ENCODE data around the gene C16orf74. TPM values are rescaled to one million over a fixed set of nuclear protein-coding genes. Genes with fewer than 3 reads are reported as not detected.
A peak's percentile ranks its signal among the peaks of the same experiment; 100 is the strongest.

C16orf74 gene
- total RNA-seq, 2 donors from 2014 or later = 1.2 TPM; not detected in 1

DNA sequence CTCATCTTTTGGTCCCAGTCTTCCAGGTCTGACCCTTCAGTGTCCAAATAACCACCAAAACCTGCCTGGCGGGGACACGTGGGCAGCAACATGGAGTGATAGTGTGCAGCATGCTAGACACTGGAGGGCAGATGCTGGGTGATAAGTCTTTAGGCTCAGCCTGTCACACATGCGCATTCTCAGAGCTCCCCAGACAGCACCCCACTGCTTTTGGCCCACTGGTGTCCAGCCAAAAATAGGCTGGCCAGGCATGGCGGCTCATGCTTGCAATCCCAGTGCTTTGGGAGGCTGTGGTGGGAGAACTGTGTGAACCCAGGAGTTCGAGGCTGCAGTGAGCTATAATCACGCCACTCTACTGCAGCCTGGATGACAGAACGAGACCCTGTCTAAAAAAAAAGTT is 74.4 kb downstream of the C16orf74 start:
- Mint-ChIP-seq H3K4me1 (ENCODE audit: low read depth) (peaks cover 11% of the 10 kb centered on the region), H3K36me3 (ENCODE audit: insufficient read depth in 2 of 2) (peaks cover 8 to 33% of the 10 kb centered on the region in 2 donors), H3K27me3 (ENCODE audit: low read depth) (no peaks in the 10 kb centered on the region), H3K9me3 (no peaks in the 10 kb centered on the region), H3K27ac (no peak overlapping the region), H3K4me3 (no peak overlapping the region)
- no peak for DNase-seq
- ATAC-seq (replicated peaks in 1 of 2) = no peak

DNA sequence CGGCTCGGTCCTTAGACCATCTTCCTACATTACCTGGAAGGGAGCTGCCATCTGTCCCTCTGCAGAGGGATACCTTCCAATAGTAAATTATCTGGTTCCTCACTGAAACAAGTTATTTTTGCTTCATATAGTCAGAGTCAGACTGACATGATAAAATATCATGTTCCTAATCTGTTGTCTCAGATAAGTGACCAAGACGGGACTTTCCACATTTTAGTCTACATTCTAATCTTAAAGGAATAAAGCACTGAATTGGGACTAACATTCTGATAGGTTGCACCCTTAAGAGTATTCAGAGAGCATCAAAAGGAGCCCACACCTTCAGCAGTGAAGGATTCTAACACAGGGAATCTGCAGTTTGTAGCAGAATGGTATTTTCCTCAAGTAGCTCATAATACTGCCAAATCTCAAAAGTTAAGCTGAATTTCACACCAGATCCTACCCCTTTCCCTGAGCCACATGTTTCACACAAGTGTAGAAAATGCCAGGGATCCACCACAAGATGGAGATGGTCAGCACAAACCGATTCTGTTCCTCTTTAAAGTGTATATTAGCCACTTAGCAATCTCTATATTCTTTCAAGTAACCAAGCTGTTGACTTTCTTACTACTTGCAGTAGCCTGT is 75.5 kb downstream of the C16orf74 start:
- Mint-ChIP-seq H3K4me3 (no peak overlapping the region), H3K4me1 (ENCODE audit: low read depth) (peaks cover 7% of the 10 kb centered on the region), H3K27me3 (ENCODE audit: low read depth) (no peaks in the 10 kb centered on the region), H3K36me3 (ENCODE audit: insufficient read depth in 2 of 2) (peaks cover 6 to 33% of the 10 kb centered on the region in 2 donors), H3K9me3 (no peaks in the 10 kb centered on the region), H3K27ac (no peak overlapping the region)
- ATAC-seq (replicated peaks in 1 of 2) (no peak), DNase-seq (no peak)

GRCh38 chr16:85674828-85675227 is 76.1 kb downstream of the C16orf74 start:
- H3K36me3 Mint-ChIP-seq (ENCODE audit: insufficient read depth in 2 of 2) = peaks cover 6 to 36% of the 10 kb centered on the region in 2 donors
- ATAC-seq (replicated peaks in 1 of 2) = no peak
- no peak overlapping the region for H3K27ac Mint-ChIP-seq
- H3K4me1 Mint-ChIP-seq (ENCODE audit: low read depth) = peaks cover 5% of the 10 kb centered on the region
- no peak for DNase-seq
- H3K9me3 Mint-ChIP-seq = no peaks in the 10 kb centered on the region
- no peak overlapping the region for H3K4me3 Mint-ChIP-seq
- H3K27me3 Mint-ChIP-seq (ENCODE audit: low read depth) = no peaks in the 10 kb centered on the region

DNA sequence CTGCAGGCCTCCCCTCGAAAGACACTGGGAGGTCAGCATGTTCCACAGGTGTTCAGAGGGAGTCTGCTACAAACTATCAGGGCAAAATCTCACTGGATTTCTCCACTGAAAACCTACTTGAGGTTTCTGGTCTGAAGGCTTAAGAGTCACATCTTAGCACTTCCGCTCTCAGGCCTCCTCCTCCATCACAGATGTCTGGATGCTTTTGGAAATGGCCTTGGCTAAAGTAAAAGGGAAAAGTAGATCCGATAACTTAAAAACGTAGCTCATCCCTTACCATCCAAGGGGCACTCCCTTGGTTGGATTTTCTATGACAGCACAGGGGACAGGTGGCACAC is 76.5 kb downstream of the C16orf74 start:
- H3K27ac Mint-ChIP-seq = no peak overlapping the region
- H3K36me3 Mint-ChIP-seq (ENCODE audit: insufficient read depth in 2 of 2) = peaks cover 6 to 36% of the 10 kb centered on the region in 2 donors
- no peaks in the 10 kb centered on the region for H3K9me3 Mint-ChIP-seq
- no peaks in the 10 kb centered on the region for H3K27me3 Mint-ChIP-seq (ENCODE audit: low read depth)
- H3K4me3 Mint-ChIP-seq = no peak overlapping the region
- no peak for ATAC-seq (replicated peaks in 1 of 2)
- no peak for DNase-seq
- H3K4me1 Mint-ChIP-seq (ENCODE audit: low read depth) = peaks cover 5% of the 10 kb centered on the region

GRCh38 chr16:85673529-85674417 is 77.1 kb downstream of the C16orf74 start:
- Mint-ChIP-seq H3K27me3 (ENCODE audit: low read depth) (no peaks in the 10 kb centered on the region), H3K4me3 (no peak overlapping the region), H3K9me3 (no peaks in the 10 kb centered on the region), H3K27ac (no peak overlapping the region), H3K4me1 (ENCODE audit: low read depth) (peaks cover 5% of the 10 kb centered on the region), H3K36me3 (ENCODE audit: insufficient read depth in 2 of 2) (peaks cover 6 to 37% of the 10 kb centered on the region in 2 donors)
- no peak for ATAC-seq (replicated peaks in 1 of 2)
- no peak for DNase-seq

DNA sequence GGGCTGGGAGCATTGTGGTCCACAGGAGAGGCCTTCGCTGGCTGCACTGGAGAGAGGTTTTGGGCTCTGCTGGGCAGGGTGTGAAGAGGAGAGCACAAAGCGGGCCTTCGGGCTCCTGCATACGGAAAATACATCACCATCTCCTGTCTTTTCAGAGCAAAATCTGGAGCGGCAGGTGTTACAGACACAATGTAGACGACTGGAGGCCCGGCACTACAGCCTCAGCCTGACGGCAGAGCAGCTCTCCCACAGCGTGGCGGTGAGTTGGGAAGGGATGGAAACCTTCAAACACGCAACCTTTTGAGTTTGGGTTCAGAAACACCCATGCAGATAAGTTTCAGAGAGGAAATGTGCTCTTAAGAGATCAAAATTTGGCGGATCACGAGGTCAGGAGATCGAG is 80.1 kb downstream of the C16orf74 start:
- Mint-ChIP-seq H3K27me3 (ENCODE audit: low read depth) (no peaks in the 10 kb centered on the region), H3K9me3 (no peaks in the 10 kb centered on the region), H3K27ac (peak overlapping the region; percentile 71), H3K4me3 (no peak overlapping the region), H3K36me3 (ENCODE audit: insufficient read depth in 2 of 2) (peaks cover 3 to 39% of the 10 kb centered on the region in 2 donors), H3K4me1 (ENCODE audit: low read depth) (no peaks in the 10 kb centered on the region)
- DNase-seq = no peak
- no peak for ATAC-seq (replicated peaks in 1 of 2)

GRCh38 chr16:85668676-85669424 is 82.0 kb downstream of the C16orf74 start:
- ATAC-seq (replicated peaks in 1 of 2) (no peak), DNase-seq (no peak)
- H3K27ac Mint-ChIP-seq = no peak overlapping the region
- no peaks in the 10 kb centered on the region for H3K4me1 Mint-ChIP-seq (ENCODE audit: low read depth)
- H3K4me3 Mint-ChIP-seq = no peak overlapping the region
- H3K27me3 Mint-ChIP-seq (ENCODE audit: low read depth) = no peaks in the 10 kb centered on the region
- peaks cover 0 to 30% of the 10 kb centered on the region in 2 donors for H3K36me3 Mint-ChIP-seq (ENCODE audit: insufficient read depth in 2 of 2)
- H3K9me3 Mint-ChIP-seq = no peaks in the 10 kb centered on the region

- no peak overlapping the region for H3K27ac Mint-ChIP-seq
- ATAC-seq (replicated peaks in 1 of 2) (no peak), DNase-seq (no peak)
- peaks cover 0 to 27% of the 10 kb centered on the region in 2 donors for H3K36me3 Mint-ChIP-seq (ENCODE audit: insufficient read depth in 2 of 2)
- H3K4me1 Mint-ChIP-seq (ENCODE audit: low read depth) = no peaks in the 10 kb centered on the region
- H3K27me3 Mint-ChIP-seq (ENCODE audit: low read depth) = no peaks in the 10 kb centered on the region
- H3K9me3 Mint-ChIP-seq = no peaks in the 10 kb centered on the region
- no peak overlapping the region for H3K4me3 Mint-ChIP-seq
Observed at GRCh38 chr16:85667841-85668413, 83.0 kb downstream of the C16orf74 start.

DNA sequence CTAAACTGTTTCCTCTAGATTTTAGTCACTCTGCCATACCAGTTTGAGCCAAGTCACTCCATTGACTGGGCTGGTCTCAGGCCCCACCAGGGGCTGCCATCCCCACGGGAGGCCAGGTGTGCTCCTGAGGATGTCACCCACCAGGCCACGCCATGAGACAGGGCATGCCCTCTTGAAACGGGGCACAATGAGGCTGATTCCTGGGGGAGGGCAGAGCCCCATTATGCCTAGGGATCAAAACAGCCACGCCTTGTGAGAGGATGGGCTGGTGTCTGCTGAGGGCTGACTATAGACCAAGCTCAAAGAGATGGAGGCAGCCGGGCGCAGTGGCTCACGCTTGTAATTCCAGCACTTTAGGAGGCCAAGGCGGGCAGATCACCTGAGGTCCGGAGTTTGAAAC is 83.6 kb downstream of the C16orf74 start:
- no peaks in the 10 kb centered on the region for H3K9me3 Mint-ChIP-seq
- DNase-seq (no peak), ATAC-seq (replicated peaks in 1 of 2) (no peak)
- peaks cover 0 to 24% of the 10 kb centered on the region in 2 donors for H3K36me3 Mint-ChIP-seq (ENCODE audit: insufficient read depth in 2 of 2)
- no peaks in the 10 kb centered on the region for H3K27me3 Mint-ChIP-seq (ENCODE audit: low read depth)
- no peak overlapping the region for H3K27ac Mint-ChIP-seq
- H3K4me3 Mint-ChIP-seq = no peak overlapping the region
- no peaks in the 10 kb centered on the region for H3K4me1 Mint-ChIP-seq (ENCODE audit: low read depth)

DNA sequence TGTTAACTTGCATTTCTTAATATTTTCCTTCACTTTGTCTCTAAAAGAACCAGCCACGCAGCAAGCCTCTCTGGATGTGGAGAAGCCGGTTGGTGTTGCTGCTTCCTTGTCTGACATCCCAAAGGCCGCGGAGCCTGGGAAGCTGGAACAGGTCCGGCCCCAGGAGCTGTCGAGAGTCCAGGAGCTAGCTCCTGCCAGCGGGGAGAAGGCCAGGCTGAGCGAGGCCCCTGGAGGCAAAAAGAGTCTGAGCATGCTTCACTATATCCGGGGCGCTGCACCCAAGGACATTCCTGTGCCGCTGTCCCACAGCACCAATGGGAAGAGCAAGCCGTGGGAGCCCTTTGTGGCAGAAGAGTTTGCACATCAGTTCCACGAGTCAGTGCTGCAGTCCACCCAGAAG is 85.0 kb downstream of the C16orf74 start:
- no peaks in the 10 kb centered on the region for H3K9me3 Mint-ChIP-seq
- no peak for DNase-seq
- H3K36me3 Mint-ChIP-seq (ENCODE audit: insufficient read depth in 2 of 2) = peaks cover 0 to 23% of the 10 kb centered on the region in 2 donors
- no peaks in the 10 kb centered on the region for H3K27me3 Mint-ChIP-seq (ENCODE audit: low read depth)
- no peak for ATAC-seq (replicated peaks in 1 of 2)
- no peak overlapping the region for H3K27ac Mint-ChIP-seq
- no peak overlapping the region for H3K4me3 Mint-ChIP-seq
- no peaks in the 10 kb centered on the region for H3K4me1 Mint-ChIP-seq (ENCODE audit: low read depth)

DNA sequence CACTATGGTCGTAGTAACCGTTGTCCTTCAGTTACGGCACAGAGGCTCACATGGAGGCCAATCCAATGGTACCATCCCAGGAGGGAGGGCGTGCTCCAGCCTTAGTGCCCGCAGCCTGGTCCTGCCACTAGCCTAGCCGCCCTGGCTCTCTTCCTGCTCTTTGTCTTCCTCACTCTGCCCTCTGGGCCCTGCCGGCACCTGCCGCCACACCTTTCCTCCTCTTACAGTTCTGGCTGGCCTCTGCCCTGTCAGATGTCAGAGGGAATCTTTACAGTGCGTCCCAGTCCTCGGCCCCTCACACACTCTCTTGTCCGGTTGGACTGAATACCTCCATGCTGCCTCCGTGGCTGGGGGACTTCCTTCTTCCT is 85.5 kb downstream of the C16orf74 start:
- no peaks in the 10 kb centered on the region for H3K4me1 Mint-ChIP-seq (ENCODE audit: low read depth)
- H3K27me3 Mint-ChIP-seq (ENCODE audit: low read depth) = no peaks in the 10 kb centered on the region
- H3K4me3 Mint-ChIP-seq = no peak overlapping the region
- DNase-seq = no peak
- no peak overlapping the region for H3K27ac Mint-ChIP-seq
- no peaks in the 10 kb centered on the region for H3K9me3 Mint-ChIP-seq
- peaks cover 0 to 17% of the 10 kb centered on the region in 2 donors for H3K36me3 Mint-ChIP-seq (ENCODE audit: insufficient read depth in 2 of 2)
- no peak for ATAC-seq (replicated peaks in 1 of 2)

GRCh38 chr16:85664580-85665372 is 86.1 kb downstream of the C16orf74 start:
- Mint-ChIP-seq H3K4me1 (ENCODE audit: low read depth) (no peaks in the 10 kb centered on the region), H3K27ac (no peak overlapping the region), H3K4me3 (no peak overlapping the region), H3K27me3 (ENCODE audit: low read depth) (no peaks in the 10 kb centered on the region), H3K36me3 (ENCODE audit: insufficient read depth in 2 of 2) (peaks cover 0 to 12% of the 10 kb centered on the region in 2 donors), H3K9me3 (no peaks in the 10 kb centered on the region)
- ATAC-seq (replicated peaks in 1 of 2) (no peak), DNase-seq (no peak)
